Parathyroid adenoma (tissue), 2 donors: ENCODE measurements around the gene SYCP2.

Experiments
- H2AFZ ChIP-seq: fragments of 300-600 bp; sonication (generic); one replicate; pipeline ENCODE4 v1.7.0; 2017; ENCODE audit warnings: antibody characterized with exemption, mild to moderate bottlenecking
- H3K27ac ChIP-seq: fragments of 300-600 bp; sonication (generic); one replicate; pipeline ENCODE4 v1.7.0; 2017
- H3K27me3 ChIP-seq: fragments of 300-600 bp; sonication (generic); one replicate; pipeline ENCODE4 v1.7.0; 2017; ENCODE audit warnings: low read length; ENCODE audit not compliant: control insufficient read depth, insufficient read depth
- H3K36me3 ChIP-seq: fragments of 300-600 bp; sonication (generic); one replicate; pipeline ENCODE4 v1.7.0; 2017; ENCODE audit warnings: low read length; ENCODE audit not compliant: control insufficient read depth, insufficient read depth
- H3K4me1 ChIP-seq: fragments of 300-600 bp; sonication (generic); one replicate; pipeline ENCODE4 v1.7.0; 2017; ENCODE audit warnings: control low read depth
- H3K4me2 ChIP-seq: fragments of 300-600 bp; sonication (generic); one replicate; pipeline ENCODE4 v1.7.0; 2017; ENCODE audit warnings: low read length
- H3K4me3 ChIP-seq: fragments of 300-600 bp; sonication (generic); one replicate; pipeline ENCODE4 v1.7.0; 2017; ENCODE audit warnings: low read depth, low read length
- H3K79me2 ChIP-seq: fragments of 300-600 bp; sonication (generic); one replicate; pipeline ENCODE4 v1.7.0; 2017; ENCODE audit warnings: control low read depth
- H3K9ac ChIP-seq: fragments of 300-600 bp; sonication (generic); one replicate; pipeline ENCODE4 v1.7.0; 2017; ENCODE audit warnings: mild to moderate bottlenecking
- H3K9me3 ChIP-seq: fragments of 300-600 bp; sonication (generic); one replicate; pipeline ENCODE4 v1.7.0; 2017; ENCODE audit warnings: low read length; ENCODE audit not compliant: control insufficient read depth
- CTCF ChIP-seq: fragments of 300-600 bp; sonication (generic); IDR thresholded peaks from one replicate; pipeline ENCODE4 v1.7.0; 2017; ENCODE audit warnings: antibody characterized with exemption, mild to moderate bottlenecking
- donor health status: primary hyperparathyroidism.

Gene SYCP2

GRCh38 chr20:59936409-59936808, 3.0 kb upstream of the SYCP2 start:
- Histone ChIP-seq H3K9ac (no peak overlapping the region), H3K4me3 (no peak overlapping the region), H3K36me3 (no peaks in the 10 kb centered on the region), H2AFZ (no peak overlapping the region), H3K79me2 (no peaks in the 10 kb centered on the region), H3K4me2 (no peak overlapping the region), H3K27me3 (no peaks in the 10 kb centered on the region), H3K9me3 (no peaks in the 10 kb centered on the region), H3K4me1 (no peaks in the 10 kb centered on the region), H3K27ac (no peak overlapping the region)
- TF ChIP-seq CTCF: no peak

GRCh38 chr20:59935457-59936185, 2.2 kb upstream of the SYCP2 start:
- H3K79me2 ChIP-seq: no peaks in the 10 kb centered on the region
- no peaks in the 10 kb centered on the region for H3K27me3 ChIP-seq
- TF ChIP-seq CTCF: no peak
- no peak overlapping the region for H3K27ac ChIP-seq
- no peak overlapping the region for H2AFZ ChIP-seq
- no peaks in the 10 kb centered on the region for H3K36me3 ChIP-seq
- no peak overlapping the region for H3K4me3 ChIP-seq
- no peak overlapping the region for H3K4me2 ChIP-seq
- no peak overlapping the region for H3K9ac ChIP-seq
- H3K4me1 ChIP-seq: no peaks in the 10 kb centered on the region
- H3K9me3 ChIP-seq: no peaks in the 10 kb centered on the region

- H3K9me3 ChIP-seq: no peaks in the 10 kb centered on the region
- H2AFZ ChIP-seq: peak overlapping the region; percentile 97
- H3K9ac ChIP-seq: peak overlapping the region; percentile 68
- no peaks in the 10 kb centered on the region for H3K79me2 ChIP-seq
- peak; percentile 96 for TF ChIP-seq CTCF
- peak overlapping the region; percentile 92 for H3K4me2 ChIP-seq
- H3K4me3 ChIP-seq: peak overlapping the region; percentile 66
- H3K27me3 ChIP-seq: no peaks in the 10 kb centered on the region
- peak overlapping the region; percentile 69 for H3K27ac ChIP-seq
- no peaks in the 10 kb centered on the region for H3K36me3 ChIP-seq
- H3K4me1 ChIP-seq: no peaks in the 10 kb centered on the region
Measured at GRCh38 chr20:59933849-59934585, 580 bp upstream of the SYCP2 start.

GRCh38 chr20:59932616-59933295, 681 bp downstream of the SYCP2 start:
- TF ChIP-seq CTCF: no peak
- no peaks in the 10 kb centered on the region for H3K9me3 ChIP-seq
- H3K4me2 ChIP-seq: no peak overlapping the region
- H3K36me3 ChIP-seq: no peaks in the 10 kb centered on the region
- H3K79me2 ChIP-seq: no peaks in the 10 kb centered on the region
- no peak overlapping the region for H2AFZ ChIP-seq
- H3K4me3 ChIP-seq: no peak overlapping the region
- H3K9ac ChIP-seq: no peak overlapping the region
- no peaks in the 10 kb centered on the region for H3K4me1 ChIP-seq
- H3K27ac ChIP-seq: no peak overlapping the region
- H3K27me3 ChIP-seq: no peaks in the 10 kb centered on the region
